GM12878 (cell line): ENCODE data around the gene MRAP2. TPM values are rescaled to one million over a fixed set of nuclear protein-coding genes. Genes with fewer than 3 reads are reported as not detected.

ENCODE experiments used
- ATAC-seq: fragments of 200-7000 bp; cut with Tn5 transposase; 3 replicates; pipeline ENCODE4 v1.9.1; 2020; ENCODE audit warnings: mild to moderate bottlenecking, moderate library complexity
- BruUV-seq: library from RNA; stranded (reverse); fragments of 400-500 nt; replicated peaks from 2 replicates; lab custom pipeline; 2021; lab: Mats Ljungman, UMichigan
- CTCF ChIA-PET: fragments of 300-600 bp; sonication (Branson Sonifier 250); formaldehyde crosslinking; extraction: SDS; loops from one replicate; lab custom pipeline; 2021; ENCODE audit warnings: inconsistent platforms; lab: Yijun Ruan, JAX
- POLR2A ChIA-PET: fragments of 350-600 bp; formaldehyde crosslinking; extraction: SDS; loops from one replicate; lab custom pipeline; 2021; ENCODE audit warnings: inconsistent platforms; lab: Charles Lee
- RAD21 ChIA-PET: fragments of 300-600 bp; sonication (Branson Sonifier 250); formaldehyde crosslinking; loops from one replicate; lab custom pipeline; 2023; ENCODE audit warnings: antibody characterized with exemption; ENCODE audit not compliant: unreplicated experiment; lab: Charles Lee
- SMC1A ChIA-PET: fragments of 300-600 bp; sonication (Branson Sonifier 250); formaldehyde crosslinking; loops from one replicate; lab custom pipeline; 2023; ENCODE audit not compliant: unreplicated experiment, uncharacterized antibody; lab: Charles Lee
- DNase-seq: peaks from one replicate; pipeline ENCODE4 v3.0.0-alpha.2; 2011; ENCODE audit warnings: low read depth, low spot score
- FAIRE-seq: peaks from 3 replicates; lab custom pipeline; 2011; peaks lifted over from hg19 to GRCh38; lab: Jason Lieb, UNC
- H2AFZ ChIP-seq: 2 replicates; pipeline ENCODE4 v1.6.0; 2011; ENCODE audit warnings: low read depth, low read length, control low read depth; ENCODE audit not compliant: control insufficient read depth
- H3K27ac ChIP-seq: 2 replicates; pipeline ENCODE4 v1.5.1; 2011; ENCODE audit warnings: control low read depth; ENCODE audit not compliant: control insufficient read depth, insufficient read depth
- H3K27me3 ChIP-seq, 2 experiments: replicated peaks in 1 of 2; 2 replicates each; pipeline versions ENCODE4 v1.6.0 to v1.6.1; 2011; ENCODE audit warnings: low read length in 1 of 2; ENCODE audit not compliant: control insufficient read depth in 2 of 2, insufficient read depth in 2 of 2
- H3K36me3 ChIP-seq, 2 experiments: 2 replicates each; pipeline ENCODE4 v1.5.1; 2011; ENCODE audit warnings: low read length in 1 of 2; ENCODE audit not compliant: control insufficient read depth in 2 of 2, insufficient read depth in 2 of 2
- H3K4me1 ChIP-seq: 2 replicates; pipeline ENCODE4 v1.6.1; 2011; ENCODE audit warnings: mild to moderate bottlenecking, low read length, moderate library complexity, mixed read lengths; ENCODE audit not compliant: control insufficient read depth, insufficient read depth
- H3K4me2 ChIP-seq: 2 replicates; pipeline ENCODE4 v1.6.0; 2011; ENCODE audit warnings: control low read depth; ENCODE audit not compliant: control insufficient read depth, insufficient read depth
- H3K4me3 ChIP-seq: fragments of 200-600 bp; sonication (generic); 2 replicates; pipeline ENCODE4 v1.5.1; 2016
- H3K79me2 ChIP-seq: 2 replicates; pipeline ENCODE4 v1.6.0; 2011; ENCODE audit warnings: low read length; ENCODE audit not compliant: control insufficient read depth, insufficient read depth
- H3K9ac ChIP-seq: 2 replicates; pipeline ENCODE4 v1.8.0; 2011; ENCODE audit warnings: low read length, control low read depth, mixed read lengths; ENCODE audit not compliant: control insufficient read depth, insufficient read depth
- H3K9me3 ChIP-seq: replicated peaks from 3 replicates; pipeline ENCODE4 v1.5.1; 2011; ENCODE audit warnings: mild to moderate bottlenecking, low read length; ENCODE audit not compliant: control insufficient read depth, insufficient read depth
- H4K20me1 ChIP-seq: 2 replicates; pipeline ENCODE4 v1.6.0; 2011; ENCODE audit not compliant: control insufficient read depth, insufficient read depth
- ATF7 ChIP-seq: fragments of 450-650 bp; IDR thresholded peaks from 2 replicates; pipeline ENCODE4 v1.6.1; 2016; ENCODE audit warnings: low read depth, mild to moderate bottlenecking
- BCLAF1 ChIP-seq: fragments of 450-650 bp; IDR thresholded peaks from 2 replicates; pipeline ENCODE4 v1.6.1; 2017; ENCODE audit warnings: antibody characterized with exemption, mild to moderate bottlenecking, moderate library complexity
- CREM ChIP-seq: IDR thresholded peaks from 2 replicates; pipeline ENCODE4 v1.6.1; 2014; ENCODE audit warnings: antibody characterized with exemption, low read depth
- DPF2 ChIP-seq: fragments of 450-650 bp; IDR thresholded peaks from 2 replicates; pipeline ENCODE4 v1.6.1; 2017; ENCODE audit warnings: mild to moderate bottlenecking
- HDAC2 ChIP-seq: fragments of 200-600 bp; sonication (generic); IDR thresholded peaks from 2 replicates; pipeline ENCODE4 v1.6.1; 2017
- KDM1A ChIP-seq: fragments of 200-600 bp; sonication (generic); IDR thresholded peaks from 2 replicates; pipeline ENCODE4 v1.6.1; 2016; ENCODE audit warnings: borderline replicate concordance
- PBX3 ChIP-seq: IDR thresholded peaks from 2 replicates; pipeline ENCODE4 v1.6.1; 2011; ENCODE audit warnings: mild to moderate bottlenecking, low read depth, low read length, moderate library complexity; ENCODE audit not compliant: insufficient replicate concordance
- PKNOX1 ChIP-seq: fragments of 450-650 bp; IDR thresholded peaks from 2 replicates; pipeline ENCODE4 v1.6.1; 2016; ENCODE audit warnings: mild to moderate bottlenecking
- POLR2AphosphoS5 ChIP-seq: IDR thresholded peaks from 2 replicates; pipeline ENCODE4 v1.6.1; 2011; ENCODE audit warnings: mild to moderate bottlenecking, low read length, inconsistent platforms
- SKIL ChIP-seq: fragments of 450-650 bp; IDR thresholded peaks from 2 replicates; pipeline ENCODE4 v1.6.1; 2017; ENCODE audit warnings: mild to moderate bottlenecking, low read depth, inconsistent platforms; ENCODE audit not compliant: poor library complexity, severe bottlenecking
- TCF3 ChIP-seq: IDR thresholded peaks from 2 replicates; pipeline ENCODE4 v1.6.1; 2012; ENCODE audit warnings: low read depth, mild to moderate bottlenecking, low read length, borderline replicate concordance; ENCODE audit not compliant: insufficient read depth
- YY1 ChIP-seq: IDR thresholded peaks from 2 replicates; pipeline ENCODE4 v1.6.1; 2011; ENCODE audit warnings: low read depth, mild to moderate bottlenecking, low read length
- ZNF207 ChIP-seq: fragments of 450-650 bp; IDR thresholded peaks from 2 replicates; pipeline ENCODE4 v1.6.1; 2014; ENCODE audit warnings: antibody characterized with exemption, mild to moderate bottlenecking, borderline replicate concordance
- WGBS: methylation state at CpG from one replicate; pipeline ENCODE4 v1.1.6; 2016; ENCODE audit warnings: low lambda C conversion rate; ENCODE audit not compliant: insufficient replicate concordance, insufficient coverage; ENCODE audit errors: missing lambda C conversion rate; 5-methylcytosine and 5-hydroxymethylcytosine counted together
- in situ Hi-C: fragments of 300-500 bp; cut with MboI; formaldehyde crosslinking; loops from 9 replicates; pipeline ENCODE4 v1.14.3; 2018; ENCODE audit warnings: mixed read lengths
- intact Hi-C: fragments of 100-400 bp; cut with micrococcal nuclease; formaldehyde crosslinking; loops from one replicate; pipeline ENCODE4 v1.14.2; 2022; ENCODE audit not compliant: unreplicated experiment
- polyA plus RNA-seq, 11 experiments: library from polyadenylated mRNA; depleted of rRNA in 4 of 11; unstranded in 6 of 11; stranded (reverse) in 5 of 11; fragments of >200 nt; fragmentation: Nextera tagmentation in 4 of 11; fragmentation: Illumina TruSeq in 1 of 11; extraction: Ambion mirVana in 4 of 11; extraction: Trizol in 1 of 11; gene quantifications; 1 replicate in 1 of 11; 2 replicates in 10 of 11; pipeline versions ENCODE4 v1.2.1 to v1.2.3, GENCODE V29; 2011 to 2016; ENCODE audit warnings: inconsistent platforms in 2 of 11, missing spikeins in 2 of 11, low read depth in 1 of 11
- total RNA-seq, 4 experiments: library from RNA; depleted of rRNA in 3 of 4; stranded (reverse); fragments of >200 nt in 3 of 4; fragmentation: Illumina TruSeq in 1 of 4; extraction: Trizol in 1 of 4; gene quantifications; 2 replicates each; pipeline versions ENCODE4 v1.2.1 to v1.2.3, GENCODE V29; 2013 to 2021
- TF ChIP-seq, protein P1 (sequence below): fragments of 450-650 bp; IDR thresholded peaks from 2 replicates; pipeline ENCODE4 v1.6.1; 2018; ENCODE audit warnings: mild to moderate bottlenecking, low read depth, moderate library complexity; ENCODE audit not compliant: partially characterized antibody

MRAP2 gene
- total and polyA plus RNA-seq, 10 of the 15 experiments (the other 5 are each of a cell fraction or from before 2014, with no cell fraction given) = not detected

GRCh38 chr6:84072442-84072997, 38.9 kb downstream of the MRAP2 start:
- no peaks in the 10 kb centered on the region for H3K9me3 ChIP-seq
- no TSS peak for BruUV-seq
- intact Hi-C loops (no loop called here), in situ Hi-C loops (no loop called here)
- no peaks in the 10 kb centered on the region for H3K27me3 ChIP-seq
- CTCF ChIA-PET = no interaction called here
- POLR2A ChIA-PET = interaction anchor here (0.5 kb wide), 1 partner anchor 61 kb away, joined by 4 read pairs; no protein-coding TSS in a partner anchor
- H4K20me1 ChIP-seq = no peaks in the 10 kb centered on the region
- H3K4me1 ChIP-seq = no peaks in the 10 kb centered on the region
- DNase-seq (no peak), FAIRE-seq (no peak), ATAC-seq (no peak)
- no peaks in the 10 kb centered on the region for H3K36me3 ChIP-seq
- no peak overlapping the region for H3K27ac ChIP-seq
- no peaks in the 10 kb centered on the region for H3K79me2 ChIP-seq
- RAD21 ChIA-PET = interaction anchor here (0.6 kb wide), 1 partner anchor 13 kb away, joined by 3 read pairs; no protein-coding TSS in a partner anchor
- no peak overlapping the region for H3K4me3 ChIP-seq
- no peak overlapping the region for H3K4me2 ChIP-seq
- SMC1A ChIA-PET = no interaction called here
- H2AFZ ChIP-seq = no peak overlapping the region
- no peak overlapping the region for H3K9ac ChIP-seq
- WGBS = 39% methylated on average over 7 of the region's 7 CpGs
- TF ChIP-seq, protein P1, sequence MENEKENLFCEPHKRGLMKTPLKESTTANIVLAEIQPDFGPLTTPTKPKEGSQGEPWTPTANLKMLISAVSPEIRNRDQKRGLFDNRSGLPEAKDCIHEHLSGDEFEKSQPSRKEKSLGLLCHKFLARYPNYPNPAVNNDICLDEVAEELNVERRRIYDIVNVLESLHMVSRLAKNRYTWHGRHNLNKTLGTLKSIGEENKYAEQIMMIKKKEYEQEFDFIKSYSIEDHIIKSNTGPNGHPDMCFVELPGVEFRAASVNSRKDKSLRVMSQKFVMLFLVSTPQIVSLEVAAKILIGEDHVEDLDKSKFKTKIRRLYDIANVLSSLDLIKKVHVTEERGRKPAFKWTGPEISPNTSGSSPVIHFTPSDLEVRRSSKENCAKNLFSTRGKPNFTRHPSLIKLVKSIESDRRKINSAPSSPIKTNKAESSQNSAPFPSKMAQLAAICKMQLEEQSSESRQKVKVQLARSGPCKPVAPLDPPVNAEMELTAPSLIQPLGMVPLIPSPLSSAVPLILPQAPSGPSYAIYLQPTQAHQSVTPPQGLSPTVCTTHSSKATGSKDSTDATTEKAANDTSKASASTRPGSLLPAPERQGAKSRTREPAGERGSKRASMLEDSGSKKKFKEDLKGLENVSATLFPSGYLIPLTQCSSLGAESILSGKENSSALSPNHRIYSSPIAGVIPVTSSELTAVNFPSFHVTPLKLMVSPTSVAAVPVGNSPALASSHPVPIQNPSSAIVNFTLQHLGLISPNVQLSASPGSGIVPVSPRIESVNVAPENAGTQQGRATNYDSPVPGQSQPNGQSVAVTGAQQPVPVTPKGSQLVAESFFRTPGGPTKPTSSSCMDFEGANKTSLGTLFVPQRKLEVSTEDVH = no peak
- TF ChIP-seq POLR2AphosphoS5 = no peak
- no peak for TF ChIP-seq HDAC2
- TF ChIP-seq TCF3 = no peak
- TF ChIP-seq PKNOX1 = no peak
- TF ChIP-seq YY1 = no peak
- no peak for TF ChIP-seq KDM1A
- no peak for TF ChIP-seq BCLAF1
- TF ChIP-seq PBX3 = no peak
- TF ChIP-seq DPF2 = no peak
- TF ChIP-seq SKIL = no peak
- TF ChIP-seq ZNF207 = no peak
- TF ChIP-seq CREM = no peak
- TF ChIP-seq ATF7 = no peak
